Peyer's patch (tissue), 4 donors: ENCODE measurements around the gene LTN1. TPM values are rescaled to one million over a fixed set of nuclear protein-coding genes. Genes with fewer than 3 reads are reported as not detected.

ENCODE experiments used
- DNase-seq, 3 donors: peaks; one replicate each; pipeline ENCODE4 v3.0.0-alpha.2; 2017 to 2019
- H3K27ac ChIP-seq, 4 donors: fragments of 200-600 bp; sonication (generic); one replicate each; pipeline ENCODE4 v1.5.1; 2016 to 2019
- H3K27me3 ChIP-seq, 2 donors: fragments of 200-600 bp; sonication (generic); one replicate each; pipeline ENCODE4 v1.5.1; 2019
- H3K36me3 ChIP-seq, 3 donors: fragments of 200-600 bp; sonication (generic); one replicate each; pipeline ENCODE4 v1.5.1; 2016 to 2019
- H3K4me1 ChIP-seq, 4 donors: fragments of 200-600 bp; sonication (generic); one replicate each; pipeline ENCODE4 v1.5.1; 2016 to 2019
- H3K4me3 ChIP-seq, 4 donors: fragments of 200-600 bp; sonication (generic); 1 replicate in 3 of 4; 2 replicates in 1 of 4; pipeline ENCODE4 v1.5.1; 2016 to 2019; ENCODE audit warnings: mild to moderate bottlenecking in 1 of 4
- H3K9me3 ChIP-seq, 4 donors: fragments of 200-600 bp; sonication (generic); one replicate each; pipeline ENCODE4 v1.5.1; 2016 to 2019; ENCODE audit warnings: mild to moderate bottlenecking in 1 of 4
- POLR2A ChIP-seq, 2 donors: fragments of 450-650 bp; IDR thresholded peaks; one replicate each; pipeline ENCODE4 v1.5.1; 2017; ENCODE audit warnings: antibody characterized with exemption in 2 of 2, mild to moderate bottlenecking in 2 of 2, moderate library complexity in 2 of 2
- total RNA-seq, 4 donors: library from RNA; depleted of rRNA; stranded (reverse); fragments of >200 nt; gene quantifications; one replicate each; pipeline ENCODE4 v1.1.0, GENCODE V29; 2016
- TF ChIP-seq, protein P1 (sequence below), 6 experiments: fragments of 450-650 bp in 4 of 6; fragments of 200-600 bp in 2 of 6; sonication (generic) in 1 of 6; IDR thresholded peaks; one replicate each; pipeline ENCODE4 v1.5.1; 2017 to 2019; ENCODE audit warnings: antibody characterized with exemption in 6 of 6, mild to moderate bottlenecking in 3 of 6, moderate library complexity in 1 of 6

The LTN1 gene
- total RNA-seq, 4 donors from 2014 or later, result 19.6 to 42.1 (median 27.8) TPM

DNA sequence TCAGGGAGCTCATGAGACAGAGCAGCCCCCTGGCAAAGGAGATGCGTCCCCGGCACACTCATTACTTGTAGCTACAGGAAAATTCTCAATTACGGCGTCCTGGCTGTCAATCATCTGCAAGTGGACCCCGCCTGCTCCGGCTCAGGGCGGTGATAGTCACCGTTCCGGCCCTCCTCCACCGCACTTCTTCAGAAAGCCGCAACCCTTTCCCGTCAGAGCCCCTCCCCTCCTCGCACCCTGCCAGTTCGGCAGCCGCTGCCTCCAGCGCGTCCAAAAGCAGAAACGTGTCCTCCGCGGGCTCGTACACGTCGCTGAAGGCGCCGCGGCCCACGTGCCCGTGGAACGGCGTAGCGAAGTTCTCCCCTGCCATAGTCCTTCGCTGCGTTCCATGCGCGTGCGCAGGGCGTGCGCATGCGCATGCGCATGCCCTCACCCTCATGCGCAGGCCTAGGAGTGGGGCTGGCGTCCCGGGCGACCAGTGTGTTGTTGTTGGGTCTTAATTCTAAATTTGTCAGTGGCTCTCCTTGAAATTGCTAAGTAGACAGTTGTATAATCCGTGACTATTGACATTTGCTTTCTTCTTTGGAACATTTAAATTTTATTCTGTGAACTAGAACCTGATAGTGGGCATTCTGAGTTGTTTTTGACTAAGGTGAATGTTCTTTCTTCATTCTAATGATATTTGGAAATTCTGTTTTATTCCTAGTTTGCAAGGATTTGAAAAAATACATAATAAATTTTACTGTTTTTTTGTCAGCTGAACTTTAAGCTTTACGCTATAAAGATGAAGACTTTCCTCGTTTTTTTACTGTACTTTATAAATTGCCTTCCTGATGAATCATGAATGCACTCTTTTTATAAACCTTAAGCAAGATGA is 107.5 kb downstream of the LTN1 start:
- peak overlapping the region; percentile 84 to 94 (median 92) for H3K27ac ChIP-seq
- H3K4me3 ChIP-seq, result peak overlapping the region; percentile 51 to 75 (median 57)
- peak; percentile 31 to 66 for TF ChIP-seq POLR2A (IDR thresholded peaks at IDR 0.05)
- TF ChIP-seq, protein P1, sequence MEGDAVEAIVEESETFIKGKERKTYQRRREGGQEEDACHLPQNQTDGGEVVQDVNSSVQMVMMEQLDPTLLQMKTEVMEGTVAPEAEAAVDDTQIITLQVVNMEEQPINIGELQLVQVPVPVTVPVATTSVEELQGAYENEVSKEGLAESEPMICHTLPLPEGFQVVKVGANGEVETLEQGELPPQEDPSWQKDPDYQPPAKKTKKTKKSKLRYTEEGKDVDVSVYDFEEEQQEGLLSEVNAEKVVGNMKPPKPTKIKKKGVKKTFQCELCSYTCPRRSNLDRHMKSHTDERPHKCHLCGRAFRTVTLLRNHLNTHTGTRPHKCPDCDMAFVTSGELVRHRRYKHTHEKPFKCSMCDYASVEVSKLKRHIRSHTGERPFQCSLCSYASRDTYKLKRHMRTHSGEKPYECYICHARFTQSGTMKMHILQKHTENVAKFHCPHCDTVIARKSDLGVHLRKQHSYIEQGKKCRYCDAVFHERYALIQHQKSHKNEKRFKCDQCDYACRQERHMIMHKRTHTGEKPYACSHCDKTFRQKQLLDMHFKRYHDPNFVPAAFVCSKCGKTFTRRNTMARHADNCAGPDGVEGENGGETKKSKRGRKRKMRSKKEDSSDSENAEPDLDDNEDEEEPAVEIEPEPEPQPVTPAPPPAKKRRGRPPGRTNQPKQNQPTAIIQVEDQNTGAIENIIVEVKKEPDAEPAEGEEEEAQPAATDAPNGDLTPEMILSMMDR (IDR thresholded peaks at IDR 0.05), result no peak
- peaks cover 0 to 10% (median 0%) of the 10 kb centered on the region in 3 donors for H3K36me3 ChIP-seq
- no peaks in the 10 kb centered on the region for H3K27me3 ChIP-seq
- peak; percentile 82 to 94 (median 90) for DNase-seq
- H3K9me3 ChIP-seq, result no peaks in the 10 kb centered on the region
- H3K4me1 ChIP-seq, result peaks cover 0 to 5% (median 0%) of the 10 kb centered on the region in 4 donors

DNA sequence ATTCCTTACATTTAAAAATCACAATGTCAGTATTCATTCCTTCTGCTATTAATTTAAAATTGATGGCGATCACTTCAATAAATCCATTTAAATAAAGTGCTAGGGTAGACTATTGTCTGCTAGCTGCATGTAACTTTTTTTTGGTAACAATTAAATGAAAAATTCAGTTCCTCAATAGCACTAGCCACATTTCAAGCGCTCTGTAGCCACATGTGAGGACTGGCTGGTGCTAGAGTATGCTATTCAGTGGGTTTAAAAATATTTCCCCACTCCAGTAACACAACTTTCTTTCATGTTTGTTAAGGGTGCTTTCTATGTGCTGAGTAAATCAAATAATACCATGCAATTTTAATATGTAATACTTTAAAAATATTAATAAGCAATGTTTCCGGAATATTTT is 108.2 kb downstream of the LTN1 start:
- no peak for DNase-seq
- H3K27ac ChIP-seq, result peak overlapping the region; percentile 84 to 94 (median 92)
- H3K36me3 ChIP-seq, result peaks cover 0 to 10% (median 0%) of the 10 kb centered on the region in 3 donors
- TF ChIP-seq, protein P1 (IDR thresholded peaks at IDR 0.05), result no peak
- H3K4me1 ChIP-seq, result peaks cover 0 to 5% (median 0%) of the 10 kb centered on the region in 4 donors
- H3K4me3 ChIP-seq, result peak overlapping the region; percentile 51 to 75 (median 57)
- H3K9me3 ChIP-seq, result no peaks in the 10 kb centered on the region
- H3K27me3 ChIP-seq, result no peaks in the 10 kb centered on the region

DNA sequence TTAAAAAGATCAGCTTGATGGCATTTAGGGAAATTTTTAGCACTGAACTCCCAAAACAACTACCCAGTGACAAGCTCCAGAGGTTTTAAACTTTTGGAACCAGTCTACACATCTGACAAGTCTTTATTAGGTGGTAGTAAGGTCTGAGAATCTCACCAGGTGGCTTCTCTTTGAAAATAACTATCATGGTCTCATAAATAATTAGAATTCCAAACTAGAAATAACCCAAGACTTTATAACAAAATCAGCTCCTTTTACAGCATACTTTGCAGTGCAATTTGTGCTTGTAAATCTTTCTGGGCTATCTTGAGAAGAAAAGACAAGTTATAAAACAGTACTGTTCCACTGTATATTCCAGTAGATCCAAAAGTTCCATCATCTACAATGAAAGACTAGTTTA is 108.7 kb downstream of the LTN1 start:
- DNase-seq, result no peak
- H3K4me1 ChIP-seq, result peaks cover 0 to 5% (median 0%) of the 10 kb centered on the region in 4 donors
- no peak overlapping the region for H3K4me3 ChIP-seq
- TF ChIP-seq POLR2A (IDR thresholded peaks at IDR 0.05), result no peak
- TF ChIP-seq, protein P1 (IDR thresholded peaks at IDR 0.05), result no peak
- no peaks in the 10 kb centered on the region for H3K27me3 ChIP-seq
- H3K27ac ChIP-seq, result no peak overlapping the region
- peaks cover 0 to 15% (median 0%) of the 10 kb centered on the region in 3 donors for H3K36me3 ChIP-seq
- H3K9me3 ChIP-seq, result no peaks in the 10 kb centered on the region

GRCh38 chr21:28882345-28882744 is 110.3 kb downstream of the LTN1 start:
- H3K36me3 ChIP-seq, result peaks cover 0 to 20% (median 0%) of the 10 kb centered on the region in 3 donors
- H3K4me3 ChIP-seq, result no peak overlapping the region
- H3K27ac ChIP-seq, result no peak overlapping the region
- H3K27me3 ChIP-seq, result no peaks in the 10 kb centered on the region
- peaks cover 0 to 5% (median 0%) of the 10 kb centered on the region in 4 donors for H3K4me1 ChIP-seq
- TF ChIP-seq POLR2A (IDR thresholded peaks at IDR 0.05), result no peak
- TF ChIP-seq, protein P1 (IDR thresholded peaks at IDR 0.05), result no peak
- DNase-seq, result no peak
- no peaks in the 10 kb centered on the region for H3K9me3 ChIP-seq

Other genes with a start within 250 kb of the LTN1 start
- gene RWDD2B, start 26.5 kb upstream of the LTN1 start, total RNA-seq, result 10 to 100 TPM in 1 of 4 donors, 1 to 10 TPM in 3; 3.7 to 11.6 (median 8.2) TPM
- gene USP16, start 31.8 kb upstream of the LTN1 start, total RNA-seq, result 10 to 100 TPM; 28.3 to 49.5 (median 38.3) TPM
- gene CCT8, start 80.8 kb upstream of the LTN1 start, total RNA-seq, result 10 to 100 TPM; 53.7 to 93.3 (median 76.1) TPM
- gene MAP3K7CL, start 137.8 kb upstream of the LTN1 start, total RNA-seq, result 10 to 100 TPM in 1 of 4 donors, 1 to 10 TPM in 3; 4.9 to 17.3 (median 6.6) TPM